Stimulated activated CD8-positive, alpha-beta memory T cell treated with anti-CD3 and anti-CD28 coated beads, Interleukin-4, amount 100 ng/mL, for 4 hours (primary cell): ENCODE data around the gene TSPAN17.

Source experiments
- DNase-seq, 2 donors: peaks; one replicate each; pipeline ENCODE4 v3.0.0-alpha.2; 2020; ENCODE audit warnings: low read depth in 2 of 2, low spot score in 1 of 2

TSPAN17 gene

GRCh38 chr5:176620333-176620981, 26.8 kb upstream of the TSPAN17 start:
- DNase-seq, result no peak

- no peak for DNase-seq
These were observed 25.6 kb upstream of the TSPAN17 start for GRCh38 chr5:176621661-176622079.

- no peak for DNase-seq
These were observed 23.1 kb upstream of the TSPAN17 start for GRCh38 chr5:176624142-176624541.

- DNase-seq, result no peak
These were observed 22.3 kb upstream of the TSPAN17 start for GRCh38 chr5:176624938-176625337.

- no peak for DNase-seq
These were observed 21.8 kb upstream of the TSPAN17 start for GRCh38 chr5:176625512-176625911.

GRCh38 chr5:176625966-176626875, 21.1 kb upstream of the TSPAN17 start:
- no peak for DNase-seq

- no peak for DNase-seq
These were observed 20.4 kb upstream of the TSPAN17 start for GRCh38 chr5:176626876-176627236.

GRCh38 chr5:176627582-176627981, 19.7 kb upstream of the TSPAN17 start:
- no peak for DNase-seq

GRCh38 chr5:176628406-176629228, 18.7 kb upstream of the TSPAN17 start:
- DNase-seq, result no peak

- DNase-seq, result no peak
These were observed 17.9 kb upstream of the TSPAN17 start for GRCh38 chr5:176629317-176629852.

GRCh38 chr5:176629853-176630680, 17.2 kb upstream of the TSPAN17 start, which contains the start of the genes EIF4E1B and SNCB:
EIF4E1B (plus strand) TSS chr5:176630675; CDS start chr5:176642788, 12,113 bp downstream.
SNCB (minus strand) TSS chr5:176630534; CDS start chr5:176629654, 880 bp downstream.
- DNase-seq, result peak in 1 of 2 donors; percentile 31

GRCh38 chr5:176630681-176631222, 16.5 kb upstream of the TSPAN17 start:
- DNase-seq, result no peak

GRCh38 chr5:176631383-176632200, 15.7 kb upstream of the TSPAN17 start:
- DNase-seq, result no peak

- DNase-seq, result no peak
These were observed 14.5 kb upstream of the TSPAN17 start for GRCh38 chr5:176632745-176633144.

- DNase-seq, result no peak
These were observed 13.7 kb upstream of the TSPAN17 start for GRCh38 chr5:176633598-176633997.

- DNase-seq, result no peak
These were observed 10.9 kb upstream of the TSPAN17 start for GRCh38 chr5:176636426-176636825.

- DNase-seq, result no peak
These were observed 9.7 kb upstream of the TSPAN17 start for GRCh38 chr5:176637556-176637955.

- no peak for DNase-seq
These were observed 8.8 kb upstream of the TSPAN17 start for GRCh38 chr5:176638437-176638836.

GRCh38 chr5:176639208-176639607, 8.1 kb upstream of the TSPAN17 start:
- no peak for DNase-seq
